Neural progenitor cell (in vitro differentiated cells): ENCODE data around the gene CERT1. TPM values are rescaled to one million over a fixed set of nuclear protein-coding genes. Genes with fewer than 3 reads are reported as not detected.

Experiments
- DNase-seq: peaks from one replicate; pipeline ENCODE4 v3.0.0-alpha.2; 2016; ENCODE audit warnings: low spot score
- H2AFZ ChIP-seq: fragments of 200-600 bp; sonication (generic); replicated peaks from 2 replicates; pipeline ENCODE4 v1.6.1; 2016; ENCODE audit warnings: antibody characterized with exemption
- H3F3A ChIP-seq: fragments of 200-600 bp; sonication (generic); 2 replicates; pipeline ENCODE4 v1.6.1; 2016; ENCODE audit warnings: antibody characterized with exemption, low read depth
- H3K27ac ChIP-seq: fragments of 200-600 bp; sonication (generic); 2 replicates; pipeline ENCODE4 v1.5.1; 2016; ENCODE audit warnings: mild to moderate bottlenecking
- H3K27me3 ChIP-seq: fragments of 200-600 bp; sonication (generic); 2 replicates; pipeline ENCODE4 v1.6.1; 2016; ENCODE audit warnings: mild to moderate bottlenecking, moderate library complexity
- H3K36me3 ChIP-seq: fragments of 200-600 bp; sonication (generic); 2 replicates; pipeline ENCODE4 v1.5.1; 2016
- H3K4me1 ChIP-seq: fragments of 200-600 bp; sonication (generic); 2 replicates; pipeline ENCODE4 v1.6.1; 2016; ENCODE audit warnings: mixed run types
- H3K4me2 ChIP-seq: fragments of 200-600 bp; sonication (generic); 2 replicates; pipeline ENCODE4 v1.6.1; 2016
- H3K4me3 ChIP-seq: fragments of 200-600 bp; sonication (generic); 2 replicates; pipeline ENCODE4 v1.5.1; 2016
- H3K79me2 ChIP-seq: fragments of 200-600 bp; sonication (generic); 2 replicates; pipeline ENCODE4 v1.6.1; 2016; ENCODE audit warnings: low read depth
- H3K9ac ChIP-seq: fragments of 200-600 bp; sonication (generic); 2 replicates; pipeline ENCODE4 v1.6.1; 2016
- H3K9me3 ChIP-seq: fragments of 200-600 bp; sonication (generic); 2 replicates; pipeline ENCODE4 v1.5.1; 2016; ENCODE audit warnings: low read depth
- H4K20me1 ChIP-seq: fragments of 200-600 bp; sonication (generic); 2 replicates; pipeline ENCODE4 v1.6.1; 2016; ENCODE audit warnings: low read depth
- H3K27ac Mint-ChIP-seq: 3 replicates; pipeline ENCODE4 v1.8.0; 2021; ENCODE audit warnings: mixed read lengths
- H3K27me3 Mint-ChIP-seq: 2 replicates; pipeline ENCODE4 v1.8.0; 2022; ENCODE audit warnings: low read depth, mild to moderate bottlenecking, inconsistent platforms, moderate library complexity, mixed read lengths; ENCODE audit not compliant: insufficient read depth
- H3K36me3 Mint-ChIP-seq: 3 replicates; pipeline ENCODE4 v1.8.0; 2021; ENCODE audit warnings: mixed read lengths
- H3K4me1 Mint-ChIP-seq: 3 replicates; pipeline ENCODE4 v1.8.0; 2021; ENCODE audit warnings: mixed read lengths
- H3K4me3 Mint-ChIP-seq: 3 replicates; pipeline ENCODE4 v1.8.0; 2021; ENCODE audit warnings: mild to moderate bottlenecking, moderate library complexity, mixed read lengths
- H3K9me3 Mint-ChIP-seq: 3 replicates; pipeline ENCODE4 v1.8.0; 2020; ENCODE audit warnings: mixed read lengths
- CTCF ChIP-seq: fragments of 200-600 bp; sonication (generic); IDR thresholded peaks from 2 replicates; pipeline ENCODE4 v1.5.1; 2017; ENCODE audit warnings: antibody characterized with exemption, mild to moderate bottlenecking
- EZH2 ChIP-seq: fragments of 200-600 bp; sonication (generic); IDR thresholded peaks from 2 replicates; pipeline ENCODE4 v1.6.1; 2017; ENCODE audit warnings: antibody characterized with exemption, mild to moderate bottlenecking, moderate library complexity
- EZH2phosphoT487 ChIP-seq: fragments of 200-600 bp; sonication (generic); IDR thresholded peaks from 2 replicates; pipeline ENCODE4 v1.6.1; 2017; ENCODE audit warnings: antibody characterized with exemption
- total RNA-seq: library from RNA; depleted of rRNA; stranded (reverse); fragments of >200 nt; gene quantifications from 2 replicates; pipeline ENCODE4 v1.2.3, GENCODE V29; 2015; ENCODE audit warnings: low replicate concordance

Gene CERT1
- total RNA-seq, 1 donor from 2014 or later, result 50.4 TPM

GRCh38 chr5:75525344-75525743 lies 13.9 kb upstream of the CERT1 start:
- Histone ChIP-seq H3K27ac (no peak overlapping the region), H3K4me3 (no peak overlapping the region), H3K9ac (no peak overlapping the region), H3K36me3 (no peaks in the 10 kb centered on the region), H3K9me3 (peaks cover 7% of the 10 kb centered on the region), H3K79me2 (peaks cover 49% of the 10 kb centered on the region), H2AFZ (no peak overlapping the region), H3K27me3 (no peaks in the 10 kb centered on the region), H3K4me1 (peaks cover 11% of the 10 kb centered on the region), H3F3A (no peaks in the 10 kb centered on the region), H4K20me1 (no peaks in the 10 kb centered on the region), H3K4me2 (no peak overlapping the region)
- TF ChIP-seq EZH2phosphoT487, result no peak
- TF ChIP-seq EZH2, result no peak
- no peak for TF ChIP-seq CTCF
- peaks cover 4% of the 10 kb centered on the region for H3K4me1 Mint-ChIP-seq
- peaks cover 24% of the 10 kb centered on the region for H3K9me3 Mint-ChIP-seq
- H3K36me3 Mint-ChIP-seq, result peaks cover 24% of the 10 kb centered on the region
- no peak overlapping the region for H3K4me3 Mint-ChIP-seq
- DNase-seq, result no peak
- no peaks in the 10 kb centered on the region for H3K27me3 Mint-ChIP-seq
- no peak overlapping the region for H3K27ac Mint-ChIP-seq

DNA sequence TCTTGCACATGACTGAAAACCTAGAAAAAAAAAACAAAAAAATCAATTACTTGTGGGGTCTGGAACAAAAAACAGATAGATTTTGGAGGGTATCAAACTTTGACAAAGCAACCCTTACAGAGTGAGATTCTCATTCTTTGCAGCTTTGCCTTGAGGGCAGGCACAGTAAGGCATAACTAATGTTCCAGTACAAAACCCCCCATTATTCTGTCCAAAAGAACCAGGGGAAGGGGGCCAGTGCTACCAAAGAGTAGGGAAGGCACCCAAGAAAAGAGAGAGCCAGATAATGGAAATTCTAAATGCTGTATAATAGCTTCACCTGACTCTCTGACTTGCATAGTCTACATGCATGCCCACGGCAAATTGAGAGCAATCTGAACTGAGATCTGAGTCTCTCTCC lies 13.2 kb upstream of the CERT1 start:
- H3K36me3 Mint-ChIP-seq, result peaks cover 26% of the 10 kb centered on the region
- Histone ChIP-seq H3K4me2 (no peak overlapping the region), H3K9ac (no peak overlapping the region), H3K36me3 (no peaks in the 10 kb centered on the region), H3K4me3 (no peak overlapping the region), H2AFZ (no peak overlapping the region), H3K4me1 (peaks cover 11% of the 10 kb centered on the region), H3F3A (no peaks in the 10 kb centered on the region), H3K27me3 (no peaks in the 10 kb centered on the region), H3K27ac (peak overlapping the region; percentile 12), H3K79me2 (peaks cover 57% of the 10 kb centered on the region), H4K20me1 (no peaks in the 10 kb centered on the region), H3K9me3 (peaks cover 7% of the 10 kb centered on the region)
- TF ChIP-seq CTCF, result no peak
- no peak for TF ChIP-seq EZH2
- TF ChIP-seq EZH2phosphoT487, result no peak
- H3K9me3 Mint-ChIP-seq, result peaks cover 28% of the 10 kb centered on the region
- H3K27ac Mint-ChIP-seq, result no peak overlapping the region
- H3K4me3 Mint-ChIP-seq, result no peak overlapping the region
- peaks cover 4% of the 10 kb centered on the region for H3K4me1 Mint-ChIP-seq
- DNase-seq, result no peak
- no peaks in the 10 kb centered on the region for H3K27me3 Mint-ChIP-seq

DNA sequence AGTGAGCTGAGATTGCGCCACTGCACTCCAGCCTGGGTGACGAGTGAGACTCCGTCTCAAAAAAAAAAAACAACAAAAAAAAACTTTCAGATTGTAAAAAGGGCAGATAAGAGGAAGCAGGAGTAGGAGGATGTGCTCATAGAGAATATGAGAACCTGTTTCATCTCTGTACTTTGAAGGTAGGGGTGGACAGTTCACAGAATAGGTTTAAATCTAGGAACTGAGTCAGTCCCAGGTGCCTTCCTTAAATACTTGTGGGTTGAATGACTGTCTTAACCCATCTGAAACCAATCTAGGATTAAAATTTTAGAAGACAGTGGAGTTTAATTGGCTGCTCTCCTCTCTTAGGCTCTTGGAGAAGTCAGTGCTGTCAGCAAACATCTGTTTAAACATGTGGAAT lies 12.6 kb upstream of the CERT1 start:
- no peak overlapping the region for H2AFZ ChIP-seq
- H3K79me2 ChIP-seq, result peaks cover 62% of the 10 kb centered on the region
- no peaks in the 10 kb centered on the region for H3F3A ChIP-seq
- H3K4me3 ChIP-seq, result no peak overlapping the region
- Mint-ChIP-seq H3K4me1 (peaks cover 2% of the 10 kb centered on the region), H3K9me3 (peaks cover 32% of the 10 kb centered on the region), H3K27me3 (no peaks in the 10 kb centered on the region), H3K36me3 (peaks cover 29% of the 10 kb centered on the region), H3K4me3 (no peak overlapping the region), H3K27ac (no peak overlapping the region)
- no peak overlapping the region for H3K4me2 ChIP-seq
- no peaks in the 10 kb centered on the region for H4K20me1 ChIP-seq
- peaks cover 7% of the 10 kb centered on the region for H3K9me3 ChIP-seq
- TF ChIP-seq EZH2 (no peak), EZH2phosphoT487 (no peak), CTCF (no peak)
- no peak for DNase-seq
- H3K9ac ChIP-seq, result no peak overlapping the region
- peak overlapping the region; percentile 12 for H3K27ac ChIP-seq
- no peaks in the 10 kb centered on the region for H3K27me3 ChIP-seq
- no peaks in the 10 kb centered on the region for H3K36me3 ChIP-seq
- H3K4me1 ChIP-seq, result peaks cover 8% of the 10 kb centered on the region
